HepG2 (cell line): ENCODE measurements around the gene TBC1D4. TPM values are rescaled to one million over a fixed set of nuclear protein-coding genes. Genes with fewer than 3 reads are reported as not detected.

ENCODE experiments used
- ATF1 ChIP-seq: IDR thresholded peaks from 2 replicates; pipeline ENCODE4 v1.6.1; 2016; ENCODE audit warnings: mild to moderate bottlenecking, control low read depth
- ISX ChIP-seq: sonication (generic); formaldehyde crosslinking; conservative IDR thresholded peaks from 2 replicates; pipeline ENCODE4 v1.5.0; 2020; ENCODE audit warnings: missing genetic modification reagents
- KAT2B ChIP-seq: fragments of 150-350 bp; IDR thresholded peaks from 2 replicates; pipeline ENCODE4 v1.6.1; 2014; ENCODE audit warnings: low read depth, low read length, borderline replicate concordance
- KLF12 ChIP-seq: sonication (generic); formaldehyde crosslinking; IDR thresholded peaks from 2 replicates; pipeline ENCODE4 v1.4.0; 2020; ENCODE audit warnings: missing genetic modification reagents, borderline replicate concordance
- KMT2A ChIP-seq: sonication (generic); formaldehyde crosslinking; IDR thresholded peaks from 2 replicates; pipeline ENCODE4 v1.4.0; 2020; ENCODE audit warnings: missing genetic modification reagents
- LRRFIP1 ChIP-seq: sonication (generic); formaldehyde crosslinking; conservative IDR thresholded peaks from 2 replicates; pipeline ENCODE4 v1.4.0; 2020; ENCODE audit warnings: missing genetic modification reagents
- MNT ChIP-seq: fragments of 450-650 bp; IDR thresholded peaks from 2 replicates; pipeline ENCODE4 v1.6.1; 2016
- MTA1 ChIP-seq: sonication (generic); formaldehyde crosslinking; IDR thresholded peaks from 2 replicates; pipeline ENCODE4 v1.4.0; 2020; ENCODE audit warnings: missing genetic modification reagents, mild to moderate bottlenecking, borderline replicate concordance
- PITX1 ChIP-seq: sonication (generic); formaldehyde crosslinking; IDR thresholded peaks from 2 replicates; pipeline ENCODE4 v1.5.1; 2020; ENCODE audit warnings: mild to moderate bottlenecking, missing genetic modification reagents
- THAP9 ChIP-seq: sonication (generic); formaldehyde crosslinking; IDR thresholded peaks from 2 replicates; pipeline ENCODE4; 2020; ENCODE audit warnings: missing genetic modification reagents, mild to moderate bottlenecking, borderline replicate concordance
- ZNF318 ChIP-seq: sonication (generic); formaldehyde crosslinking; IDR thresholded peaks from 2 replicates; pipeline ENCODE4 v1.4.0; 2020; ENCODE audit warnings: mild to moderate bottlenecking, missing genetic modification reagents
- ZNF816 ChIP-seq: sonication (generic); formaldehyde crosslinking; IDR thresholded peaks from 2 replicates; pipeline ENCODE4 v1.8.0; 2022; ENCODE audit warnings: missing genetic modification reagents, mild to moderate bottlenecking, borderline replicate concordance
- polyA plus RNA-seq, 8 experiments: library from polyadenylated mRNA; depleted of rRNA in 3 of 8; stranded (reverse) in 7 of 8; unstranded in 1 of 8; fragments of >200 nt; fragmentation: Illumina TruSeq in 4 of 8; extraction: Trizol in 4 of 8; gene quantifications; 2 replicates each; pipeline versions ENCODE4 v1.2.1 to v1.2.3, GENCODE V29; 2011 to 2016; ENCODE audit warnings: low read depth in 4 of 8, missing spikeins in 1 of 8, mixed read lengths in 1 of 8; ENCODE audit not compliant: insufficient read depth in 1 of 8
- total RNA-seq, 5 experiments: library from RNA; depleted of rRNA; stranded (reverse); fragments of >200 nt; fragmentation: Illumina TruSeq; extraction: Trizol; gene quantifications; 2 replicates each; pipeline ENCODE4 v1.2.3, GENCODE V29; 2016; ENCODE audit warnings: low read depth in 1 of 5

TBC1D4 gene
- total and polyA plus RNA-seq, 2 of the 13 experiments (the other 11 are each of a cell fraction or from before 2014, with no cell fraction given), result 35.9 to 64.4 TPM

DNA sequence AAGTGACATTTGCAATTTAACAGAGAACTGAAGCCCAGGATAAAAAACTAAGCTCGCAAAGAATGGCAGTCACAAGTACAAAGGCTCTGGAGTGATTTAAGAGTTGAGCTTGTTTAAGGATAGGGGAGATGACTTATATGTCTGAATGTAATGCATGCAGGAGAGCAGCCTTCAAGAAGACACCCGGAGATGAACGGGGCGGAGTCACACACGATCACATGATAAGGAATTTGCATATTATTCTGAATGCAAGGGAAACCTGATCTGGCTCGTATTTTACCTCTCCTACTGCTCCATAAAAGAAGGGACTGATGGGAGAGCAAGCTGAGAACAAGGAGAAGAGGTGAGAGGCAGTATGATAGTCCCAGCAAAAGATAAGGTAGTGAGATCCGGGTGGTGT is 12.9 kb downstream of the TBC1D4 start (continued):
- TF ChIP-seq KMT2A (no peak), ZNF318 (CRISPR knock-in tag) (no peak), ZNF816 (CRISPR knock-in tag) (no peak), THAP9 (CRISPR knock-in tag) (no peak), ISX (CRISPR knock-in tag) (no peak), ATF1 (CRISPR knock-in tag) (no peak), KLF12 (CRISPR knock-in tag) (no peak), LRRFIP1 (CRISPR knock-in tag) (no peak), MNT (no peak), KAT2B (no peak), MTA1 (CRISPR knock-in tag) (no peak), PITX1 (no peak)
